HepG2 (cell line): ENCODE data around the gene CD151. TPM values are rescaled to one million over a fixed set of nuclear protein-coding genes. Genes with fewer than 3 reads are reported as not detected.
A peak's percentile ranks its signal among the peaks of the same experiment; 100 is the strongest.

ENCODE experiments used
- EED ChIP-seq: sonication (generic); formaldehyde crosslinking; IDR thresholded peaks from 2 replicates; pipeline ENCODE4 v1.5.0; 2020; ENCODE audit warnings: mild to moderate bottlenecking, missing genetic modification reagents
- ETV5 ChIP-seq: IDR thresholded peaks from 2 replicates; pipeline ENCODE4 v1.6.1; 2018; ENCODE audit warnings: missing biosample characterization, missing genetic modification reagents, inconsistent platforms, borderline replicate concordance
- FIP1L1 ChIP-seq: fragments of 200-400 bp; formaldehyde crosslinking; IDR thresholded peaks from 2 replicates; pipeline ENCODE4 v1.6.1; 2018; ENCODE audit warnings: low read depth, mild to moderate bottlenecking, low read length, moderate library complexity, borderline replicate concordance; ENCODE audit not compliant: insufficient read depth
- GABPB1 ChIP-seq: IDR thresholded peaks from 2 replicates; pipeline ENCODE4 v1.6.1; 2016; ENCODE audit warnings: mild to moderate bottlenecking, missing genetic modification reagents, moderate library complexity, missing compliant biosample characterization
- MIER3 ChIP-seq: IDR thresholded peaks from 2 replicates; pipeline ENCODE4 v1.6.1; 2016; ENCODE audit warnings: missing compliant biosample characterization, borderline replicate concordance
- NAIF1 ChIP-seq: sonication (generic); formaldehyde crosslinking; IDR thresholded peaks from 2 replicates; pipeline ENCODE4 v1.5.0; 2020; ENCODE audit warnings: mild to moderate bottlenecking, missing genetic modification reagents, borderline replicate concordance
- PCBP2 ChIP-seq: fragments of 200-400 bp; formaldehyde crosslinking; optimal IDR thresholded peaks from 2 replicates; pipeline ENCODE3; 2018; ENCODE audit warnings: low read length, low read depth; ENCODE audit not compliant: poor library complexity, severe bottlenecking
- PHF21A ChIP-seq: sonication (generic); formaldehyde crosslinking; IDR thresholded peaks from 2 replicates; pipeline ENCODE4 v1.5.0; 2020; ENCODE audit warnings: mild to moderate bottlenecking, missing genetic modification reagents
- RARA ChIP-seq: IDR thresholded peaks from 2 replicates; pipeline ENCODE4 v1.6.1; 2016; ENCODE audit warnings: missing genetic modification reagents, missing compliant biosample characterization
- SNAI1 ChIP-seq: sonication (generic); formaldehyde crosslinking; IDR thresholded peaks from 2 replicates; pipeline ENCODE4 v1.5.0; 2020; ENCODE audit warnings: mild to moderate bottlenecking, missing genetic modification reagents, borderline replicate concordance
- SRSF1 ChIP-seq: fragments of 200-400 bp; formaldehyde crosslinking; optimal IDR thresholded peaks from 2 replicates; pipeline ENCODE3; 2017; ENCODE audit warnings: mild to moderate bottlenecking, low read depth, low read length, moderate library complexity
- ZNF138 ChIP-seq: sonication (generic); formaldehyde crosslinking; IDR thresholded peaks from 2 replicates; pipeline ENCODE4 v1.5.0; 2020; ENCODE audit warnings: mild to moderate bottlenecking, low read depth, missing genetic modification reagents
- ZNF264 ChIP-seq: sonication (generic); formaldehyde crosslinking; IDR thresholded peaks from 2 replicates; pipeline ENCODE4 v1.4.0; 2020; ENCODE audit warnings: missing genetic modification reagents
- ZNF441 ChIP-seq: sonication (generic); formaldehyde crosslinking; IDR thresholded peaks from 2 replicates; pipeline ENCODE4 v1.7.0; 2021; ENCODE audit warnings: missing genetic modification reagents, borderline replicate concordance
- ZNF510 ChIP-seq: sonication (generic); formaldehyde crosslinking; IDR thresholded peaks from 2 replicates; pipeline ENCODE4 v1.4.0; 2020; ENCODE audit warnings: low read depth, mild to moderate bottlenecking, missing genetic modification reagents
- ZNF607 ChIP-seq: sonication (generic); formaldehyde crosslinking; IDR thresholded peaks from 2 replicates; pipeline ENCODE4 v1.5.1; 2020; ENCODE audit warnings: missing genetic modification reagents, mild to moderate bottlenecking, borderline replicate concordance
- ZNF768 ChIP-seq: sonication (generic); formaldehyde crosslinking; IDR thresholded peaks from 2 replicates; pipeline ENCODE4 v1.4.0; 2020; ENCODE audit warnings: missing genetic modification reagents
- ZNF878 ChIP-seq: sonication (generic); formaldehyde crosslinking; IDR thresholded peaks from 2 replicates; pipeline ENCODE4 v1.8.1; 2023; ENCODE audit warnings: mild to moderate bottlenecking, missing genetic modification reagents, moderate library complexity
- polyA plus RNA-seq, 8 experiments: library from polyadenylated mRNA; depleted of rRNA in 3 of 8; stranded (reverse) in 7 of 8; unstranded in 1 of 8; fragments of >200 nt; fragmentation: Illumina TruSeq in 4 of 8; extraction: Trizol in 4 of 8; gene quantifications; 2 replicates each; pipeline versions ENCODE4 v1.2.1 to v1.2.3, GENCODE V29; 2011 to 2016; ENCODE audit warnings: low read depth in 4 of 8, missing spikeins in 1 of 8, mixed read lengths in 1 of 8; ENCODE audit not compliant: insufficient read depth in 1 of 8
- total RNA-seq, 5 experiments: library from RNA; depleted of rRNA; stranded (reverse); fragments of >200 nt; fragmentation: Illumina TruSeq; extraction: Trizol; gene quantifications; 2 replicates each; pipeline ENCODE4 v1.2.3, GENCODE V29; 2016; ENCODE audit warnings: low read depth in 1 of 5
- TF ChIP-seq, protein P1 (sequence below): sonication (generic); formaldehyde crosslinking; IDR thresholded peaks from 2 replicates; pipeline ENCODE4 v1.4.0; 2020; ENCODE audit warnings: low read depth, missing genetic modification reagents
- TF ChIP-seq, protein P2 (sequence below): sonication (generic); formaldehyde crosslinking; IDR thresholded peaks from 2 replicates; pipeline ENCODE4 v1.5.0; 2020; ENCODE audit warnings: missing genetic modification reagents
- TF ChIP-seq, protein P3 (sequence below): sonication (generic); formaldehyde crosslinking; conservative IDR thresholded peaks from 2 replicates; pipeline ENCODE4 v1.8.0; 2022; ENCODE audit warnings: mild to moderate bottlenecking, moderate library complexity, missing genetic modification reagents
- TF ChIP-seq, protein P4 (sequence below): sonication (generic); formaldehyde crosslinking; IDR thresholded peaks from 2 replicates; pipeline ENCODE4 v1.5.1; 2020; ENCODE audit warnings: missing genetic modification reagents, mild to moderate bottlenecking, borderline replicate concordance

The CD151 gene
- total and polyA plus RNA-seq, 2 of the 13 experiments (the other 11 are each of a cell fraction or from before 2014, with no cell fraction given), result 125 to 197 TPM

DNA sequence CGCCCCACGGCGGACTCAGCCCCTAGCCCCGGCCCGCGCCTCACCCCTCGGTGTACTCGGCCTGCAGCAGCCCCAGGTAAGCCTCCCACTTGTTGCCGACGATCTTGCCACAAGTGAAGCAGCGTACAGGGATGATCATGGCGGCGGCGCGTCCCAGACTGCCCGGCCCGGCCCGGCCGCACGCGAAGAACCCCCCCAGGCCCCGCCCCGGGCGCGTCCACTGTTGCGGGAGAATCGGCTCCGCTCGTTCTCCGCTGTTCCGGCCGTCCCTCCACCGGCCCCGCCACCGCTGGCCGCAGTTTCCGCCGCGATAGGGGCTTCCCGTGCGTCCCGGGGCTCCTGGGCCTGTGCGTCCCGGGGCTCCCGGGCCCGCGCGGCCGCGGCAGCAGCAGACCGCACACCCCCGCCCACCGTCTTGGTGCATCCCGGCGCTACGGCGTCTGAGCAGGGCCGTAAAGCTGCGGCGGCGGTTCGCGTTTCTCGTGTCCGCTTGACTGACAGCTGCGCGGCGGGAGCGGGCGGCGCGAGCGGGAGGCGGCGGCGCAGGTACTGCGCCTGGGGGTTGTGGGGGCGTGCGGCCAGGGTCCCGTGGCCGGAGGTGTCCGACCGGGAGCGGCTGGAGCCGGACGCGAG is 9.7 kb downstream of the CD151 start, which contains the start of the genes POLR2L and TSPAN4 (continued):
- TF ChIP-seq, protein P1, sequence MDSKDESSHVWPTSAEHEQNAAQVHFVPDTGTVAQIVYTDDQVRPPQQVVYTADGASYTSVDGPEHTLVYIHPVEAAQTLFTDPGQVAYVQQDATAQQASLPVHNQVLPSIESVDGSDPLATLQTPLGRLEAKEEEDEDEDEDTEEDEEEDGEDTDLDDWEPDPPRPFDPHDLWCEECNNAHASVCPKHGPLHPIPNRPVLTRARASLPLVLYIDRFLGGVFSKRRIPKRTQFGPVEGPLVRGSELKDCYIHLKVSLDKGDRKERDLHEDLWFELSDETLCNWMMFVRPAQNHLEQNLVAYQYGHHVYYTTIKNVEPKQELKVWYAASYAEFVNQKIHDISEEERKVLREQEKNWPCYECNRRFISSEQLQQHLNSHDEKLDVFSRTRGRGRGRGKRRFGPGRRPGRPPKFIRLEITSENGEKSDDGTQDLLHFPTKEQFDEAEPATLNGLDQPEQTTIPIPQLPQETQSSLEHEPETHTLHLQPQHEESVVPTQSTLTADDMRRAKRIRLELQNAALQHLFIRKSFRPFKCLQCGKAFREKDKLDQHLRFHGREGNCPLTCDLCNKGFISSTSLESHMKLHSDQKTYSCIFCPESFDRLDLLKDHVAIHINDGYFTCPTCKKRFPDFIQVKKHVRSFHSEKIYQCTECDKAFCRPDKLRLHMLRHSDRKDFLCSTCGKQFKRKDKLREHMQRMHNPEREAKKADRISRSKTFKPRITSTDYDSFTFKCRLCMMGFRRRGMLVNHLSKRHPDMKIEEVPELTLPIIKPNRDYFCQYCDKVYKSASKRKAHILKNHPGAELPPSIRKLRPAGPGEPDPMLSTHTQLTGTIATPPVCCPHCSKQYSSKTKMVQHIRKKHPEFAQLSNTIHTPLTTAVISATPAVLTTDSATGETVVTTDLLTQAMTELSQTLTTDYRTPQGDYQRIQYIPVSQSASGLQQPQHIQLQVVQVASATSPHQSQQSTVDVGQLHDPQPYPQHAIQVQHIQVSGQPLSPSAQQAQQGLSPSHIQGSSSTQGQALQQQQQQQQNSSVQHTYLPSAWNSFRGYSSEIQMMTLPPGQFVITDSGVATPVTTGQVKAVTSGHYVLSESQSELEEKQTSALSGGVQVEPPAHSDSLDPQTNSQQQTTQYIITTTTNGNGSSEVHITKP (CRISPR knock-in tag), result peak; percentile 98
- TF ChIP-seq PHF21A (CRISPR knock-in tag), result no peak; the same call in 1 of the 2 replicates
- peak; percentile 78; the same call in 1 of the 2 replicates for TF ChIP-seq GABPB1 (CRISPR knock-in tag)
- TF ChIP-seq ETV5 (CRISPR knock-in tag), result no peak
- TF ChIP-seq FIP1L1, result no peak
- TF ChIP-seq RARA, result no peak
- TF ChIP-seq, protein P2, sequence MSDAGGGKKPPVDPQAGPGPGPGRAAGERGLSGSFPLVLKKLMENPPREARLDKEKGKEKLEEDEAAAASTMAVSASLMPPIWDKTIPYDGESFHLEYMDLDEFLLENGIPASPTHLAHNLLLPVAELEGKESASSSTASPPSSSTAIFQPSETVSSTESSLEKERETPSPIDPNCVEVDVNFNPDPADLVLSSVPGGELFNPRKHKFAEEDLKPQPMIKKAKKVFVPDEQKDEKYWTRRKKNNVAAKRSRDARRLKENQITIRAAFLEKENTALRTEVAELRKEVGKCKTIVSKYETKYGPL (CRISPR knock-in tag), result no peak
- TF ChIP-seq, protein P3, sequence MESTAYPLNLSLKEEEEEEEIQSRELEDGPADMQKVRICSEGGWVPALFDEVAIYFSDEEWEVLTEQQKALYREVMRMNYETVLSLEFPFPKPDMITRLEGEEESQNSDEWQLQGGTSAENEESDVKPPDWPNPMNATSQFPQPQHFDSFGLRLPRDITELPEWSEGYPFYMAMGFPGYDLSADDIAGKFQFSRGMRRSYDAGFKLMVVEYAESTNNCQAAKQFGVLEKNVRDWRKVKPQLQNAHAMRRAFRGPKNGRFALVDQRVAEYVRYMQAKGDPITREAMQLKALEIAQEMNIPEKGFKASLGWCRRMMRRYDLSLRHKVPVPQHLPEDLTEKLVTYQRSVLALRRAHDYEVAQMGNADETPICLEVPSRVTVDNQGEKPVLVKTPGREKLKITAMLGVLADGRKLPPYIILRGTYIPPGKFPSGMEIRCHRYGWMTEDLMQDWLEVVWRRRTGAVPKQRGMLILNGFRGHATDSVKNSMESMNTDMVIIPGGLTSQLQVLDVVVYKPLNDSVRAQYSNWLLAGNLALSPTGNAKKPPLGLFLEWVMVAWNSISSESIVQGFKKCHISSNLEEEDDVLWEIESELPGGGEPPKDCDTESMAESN (CRISPR knock-in tag), result peak; percentile 77
- TF ChIP-seq SNAI1 (CRISPR knock-in tag), result no peak
- no peak for TF ChIP-seq PCBP2
- TF ChIP-seq ZNF878 (CRISPR knock-in tag), result no peak
- TF ChIP-seq ZNF607 (CRISPR knock-in tag), result 0 out of 2 replicates have a peak, but pooled peaks have one; percentile 57
- TF ChIP-seq ZNF138 (CRISPR knock-in tag), result no peak; the same call in 1 of the 2 replicates
- TF ChIP-seq SRSF1, result peak; percentile 96
- TF ChIP-seq ZNF264 (CRISPR knock-in tag), result no peak
- TF ChIP-seq MIER3 (CRISPR knock-in tag), result no peak
- no peak; the same call in 1 of the 2 replicates for TF ChIP-seq ZNF768 (CRISPR knock-in tag)
- no peak for TF ChIP-seq EED
- 0 out of 2 replicates have a peak, but pooled peaks have one; percentile 27 for TF ChIP-seq ZNF441 (CRISPR knock-in tag)
- TF ChIP-seq ZNF510 (CRISPR knock-in tag), result no peak
- TF ChIP-seq NAIF1 (CRISPR knock-in tag), result peak; percentile 49; the same call in 1 of the 2 replicates
- TF ChIP-seq, protein P4, sequence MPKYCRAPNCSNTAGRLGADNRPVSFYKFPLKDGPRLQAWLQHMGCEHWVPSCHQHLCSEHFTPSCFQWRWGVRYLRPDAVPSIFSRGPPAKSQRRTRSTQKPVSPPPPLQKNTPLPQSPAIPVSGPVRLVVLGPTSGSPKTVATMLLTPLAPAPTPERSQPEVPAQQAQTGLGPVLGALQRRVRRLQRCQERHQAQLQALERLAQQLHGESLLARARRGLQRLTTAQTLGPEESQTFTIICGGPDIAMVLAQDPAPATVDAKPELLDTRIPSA, result no peak
